Mesenteric fat pad (tissue), 1 donor: ENCODE measurements around the gene CD247. TPM values are rescaled to one million over a fixed set of nuclear protein-coding genes. Genes with fewer than 3 reads are reported as not detected.

Source experiments
- DNase-seq: peaks from one replicate; pipeline ENCODE4 v3.0.0-alpha.2; 2020; ENCODE audit warnings: low spot score
- total RNA-seq: library from RNA; stranded (reverse); fragmentation: NEBNext Ultra II Directional; extraction: Animal tissue kit (Norgen Biotek cat#: 25700); gene quantifications from one replicate; pipeline ENCODE4 v1.2.1, GENCODE V29; 2021
- donor health status: DM: yes; HTN: yes; CAD: no.

Gene CD247
- total RNA-seq, 1 donor from 2014 or later: 2.1 TPM

DNA sequence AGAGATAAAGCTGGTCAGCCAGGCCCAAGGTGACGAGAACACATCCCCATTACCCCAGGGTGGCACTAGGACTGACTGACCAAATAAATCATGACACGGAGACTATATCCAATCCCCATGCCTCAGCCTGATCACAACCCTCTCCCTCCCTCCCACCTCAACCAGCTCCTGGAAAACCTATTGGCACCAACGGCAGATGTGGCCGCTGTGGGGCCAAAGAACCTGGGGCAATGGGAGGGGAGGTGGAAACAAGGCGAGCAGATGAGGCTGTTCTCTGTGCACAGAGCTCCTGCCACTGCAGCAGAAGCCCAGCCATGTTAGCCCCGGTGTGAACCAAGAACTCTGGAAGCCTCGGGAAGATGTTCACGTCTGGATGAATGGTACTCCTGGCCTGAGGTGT, 77.6 kb downstream of the CD247 start:
- DNase-seq: no peak

DNA sequence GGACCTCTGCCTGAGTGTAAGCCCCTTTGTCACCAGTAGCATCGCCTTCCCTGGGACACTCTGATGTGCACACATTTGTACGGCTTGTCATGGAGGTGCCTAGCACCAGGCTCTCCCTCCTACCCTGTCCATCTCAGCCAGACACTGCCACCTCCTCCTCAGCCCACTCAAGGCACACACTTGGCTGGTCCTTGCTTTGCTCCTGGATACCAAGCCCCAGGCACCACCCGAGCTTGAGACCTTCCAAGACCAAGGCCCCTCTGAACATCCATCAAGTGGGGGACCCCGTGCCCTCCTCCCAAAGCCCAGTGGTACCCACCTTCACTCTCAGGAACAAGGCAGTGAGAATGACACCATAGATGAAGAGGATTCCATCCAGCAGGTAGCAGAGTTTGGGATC, 78.0 kb downstream of the CD247 start:
- no peak for DNase-seq

DNA sequence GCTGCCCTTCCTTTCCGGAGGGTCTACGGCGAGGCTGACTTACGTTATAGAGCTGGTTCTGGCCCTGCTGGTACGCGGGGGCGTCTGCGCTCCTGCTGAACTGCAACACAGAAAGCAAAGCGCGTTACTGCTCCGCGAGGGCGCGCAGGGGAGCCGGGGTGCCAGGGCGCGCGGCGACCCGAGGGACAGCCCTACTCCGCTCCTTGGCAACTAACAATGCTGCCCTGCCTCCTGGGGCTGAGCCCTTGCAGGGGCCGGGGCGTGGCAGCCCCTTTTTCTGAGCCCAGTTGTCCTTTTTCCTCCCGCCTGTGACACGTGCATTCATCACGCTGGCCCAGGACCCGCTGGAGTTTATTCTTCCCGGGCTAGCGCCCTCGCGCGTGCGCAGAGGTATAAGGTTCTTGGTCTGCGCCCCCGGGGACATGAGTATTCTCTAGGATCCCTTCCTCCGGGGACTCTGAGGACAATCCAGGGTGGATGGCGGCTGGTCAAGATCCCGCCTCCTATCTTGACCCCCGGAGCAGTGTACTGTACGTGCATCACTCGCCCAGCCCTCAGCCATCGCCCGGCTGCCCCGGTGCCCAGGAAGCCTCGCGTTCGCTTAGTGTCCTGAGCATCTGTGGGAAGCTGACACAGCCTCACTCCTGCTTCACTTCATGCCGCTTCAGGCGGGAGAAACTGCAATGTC, 78.9 kb downstream of the CD247 start:
- peak; percentile 84 for DNase-seq

DNA sequence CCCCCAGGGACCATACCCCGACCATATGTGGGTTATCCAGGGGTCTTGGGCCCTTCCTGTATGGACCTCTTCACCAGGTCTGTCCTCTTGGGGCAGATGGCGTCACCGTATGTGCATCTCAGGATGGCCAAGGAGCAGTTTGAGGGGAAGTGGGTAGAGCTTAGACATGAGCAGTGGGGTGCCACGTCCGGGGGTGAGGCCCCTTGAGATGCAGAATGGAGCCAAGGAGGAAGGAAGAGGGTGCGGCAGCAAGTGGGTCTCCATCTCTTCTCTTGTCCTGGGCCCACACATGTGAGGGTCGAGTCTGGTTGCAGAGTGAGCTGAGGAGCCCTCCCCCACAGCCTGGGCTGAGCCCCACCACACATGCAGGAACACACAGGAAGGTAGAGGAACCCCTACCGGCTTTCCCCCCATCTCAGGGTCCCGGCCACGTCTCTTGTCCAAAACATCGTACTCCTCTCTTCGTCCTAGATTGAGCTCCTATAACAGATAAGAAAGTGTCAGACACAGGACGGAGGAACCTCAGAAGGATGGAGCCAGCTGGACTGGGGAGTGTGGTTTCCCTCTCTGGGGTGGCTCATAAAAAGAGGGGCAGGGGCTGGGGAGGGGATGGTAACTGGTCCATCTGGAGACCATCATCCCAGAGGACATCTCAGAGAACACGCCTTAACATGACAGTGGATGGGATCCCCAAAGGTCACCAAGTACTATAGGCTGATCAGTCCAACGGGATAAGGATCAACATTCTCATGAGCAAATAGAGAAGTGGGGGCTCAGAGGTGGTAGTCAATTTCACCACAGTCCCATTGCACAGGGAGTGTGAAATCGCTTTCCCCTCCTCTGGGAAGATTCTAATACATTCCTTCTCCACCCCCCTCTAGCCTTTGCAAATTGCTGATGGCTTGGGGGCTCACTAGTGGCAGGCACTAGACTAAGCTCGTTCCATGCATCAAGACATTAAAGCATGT, 79.9 kb downstream of the CD247 start:
- peak; percentile 53 for DNase-seq

DNA sequence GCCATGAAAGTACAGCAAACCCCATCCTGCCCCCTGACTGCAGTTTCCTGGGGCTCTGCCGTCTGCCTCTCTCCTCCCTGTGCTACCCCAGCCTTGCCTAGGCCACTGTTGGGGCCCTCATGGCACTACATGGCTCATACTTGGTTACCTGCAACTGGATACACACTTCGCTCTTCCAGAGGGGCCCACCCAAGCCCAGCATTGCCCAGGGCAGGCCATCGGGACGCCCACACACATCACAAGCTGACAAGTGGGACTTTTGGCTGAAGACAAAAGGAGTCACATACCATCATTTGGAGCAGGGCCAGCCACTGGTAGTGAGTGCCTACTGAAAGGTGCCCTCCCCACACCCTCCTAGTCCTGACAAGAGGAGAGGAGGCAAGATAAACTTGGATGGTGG, 82.8 kb downstream of the CD247 start:
- DNase-seq: peak; percentile 57

DNA sequence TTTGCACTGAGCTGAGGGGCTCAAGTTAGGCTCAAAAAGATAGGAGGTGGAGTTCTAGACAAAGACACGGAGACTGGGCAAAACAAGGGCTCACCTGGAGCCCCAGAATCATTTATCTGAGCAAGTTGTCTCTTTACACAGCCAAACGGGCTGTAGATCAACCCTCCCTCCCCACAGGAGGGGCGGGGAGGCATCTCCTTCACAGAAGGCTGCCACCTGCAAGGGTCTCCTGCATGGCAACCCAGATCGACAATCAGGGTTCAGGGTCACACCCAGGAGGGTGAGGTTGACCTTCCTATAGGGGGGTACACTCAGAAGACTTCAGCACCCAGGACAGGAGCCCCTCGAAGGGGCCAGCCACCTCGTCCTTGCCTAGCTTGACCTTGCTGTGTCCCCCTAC, 84.0 kb downstream of the CD247 start:
- peak; percentile 83 for DNase-seq

DNA sequence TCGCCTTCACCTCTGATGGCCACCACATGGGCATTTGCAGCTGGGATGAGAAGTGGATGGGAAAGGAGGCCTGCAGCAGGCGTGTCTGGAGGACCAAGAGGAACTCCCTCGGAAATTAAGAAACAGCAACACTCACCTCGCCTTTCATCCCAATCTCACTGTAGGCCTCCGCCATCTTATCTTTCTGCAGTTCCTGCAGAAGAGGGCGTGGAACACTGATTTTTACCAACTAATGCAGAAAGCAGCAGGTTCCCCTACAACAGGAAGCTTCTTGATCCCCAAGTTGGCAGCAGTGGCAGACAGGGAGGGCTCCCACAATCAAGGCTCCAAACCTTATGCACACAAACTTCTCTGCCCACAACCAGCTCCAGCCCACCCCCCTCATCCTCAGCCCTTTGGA, 84.4 kb downstream of the CD247 start:
- DNase-seq: peak; percentile 47

DNA sequence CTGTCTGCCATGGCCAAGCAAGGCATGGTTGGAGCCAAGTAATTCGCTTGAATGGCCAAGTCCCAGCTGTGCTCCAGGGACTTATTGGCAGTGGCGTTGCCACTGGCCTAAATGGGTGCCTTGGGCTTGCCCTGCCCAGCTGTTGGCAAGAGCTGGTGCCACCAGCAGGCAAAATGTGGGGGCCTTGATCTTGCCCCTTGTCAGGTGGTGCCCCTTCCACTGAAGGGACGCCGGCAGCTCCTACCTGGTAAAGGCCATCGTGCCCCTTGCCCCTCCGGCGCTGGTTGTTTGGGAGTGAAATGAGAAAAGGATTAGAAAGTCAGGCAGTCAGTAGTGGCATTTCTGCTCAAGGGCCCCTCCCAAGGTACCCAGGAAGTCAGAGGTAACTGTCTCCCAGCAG, 85.5 kb downstream of the CD247 start:
- DNase-seq: peak; percentile 68

DNA sequence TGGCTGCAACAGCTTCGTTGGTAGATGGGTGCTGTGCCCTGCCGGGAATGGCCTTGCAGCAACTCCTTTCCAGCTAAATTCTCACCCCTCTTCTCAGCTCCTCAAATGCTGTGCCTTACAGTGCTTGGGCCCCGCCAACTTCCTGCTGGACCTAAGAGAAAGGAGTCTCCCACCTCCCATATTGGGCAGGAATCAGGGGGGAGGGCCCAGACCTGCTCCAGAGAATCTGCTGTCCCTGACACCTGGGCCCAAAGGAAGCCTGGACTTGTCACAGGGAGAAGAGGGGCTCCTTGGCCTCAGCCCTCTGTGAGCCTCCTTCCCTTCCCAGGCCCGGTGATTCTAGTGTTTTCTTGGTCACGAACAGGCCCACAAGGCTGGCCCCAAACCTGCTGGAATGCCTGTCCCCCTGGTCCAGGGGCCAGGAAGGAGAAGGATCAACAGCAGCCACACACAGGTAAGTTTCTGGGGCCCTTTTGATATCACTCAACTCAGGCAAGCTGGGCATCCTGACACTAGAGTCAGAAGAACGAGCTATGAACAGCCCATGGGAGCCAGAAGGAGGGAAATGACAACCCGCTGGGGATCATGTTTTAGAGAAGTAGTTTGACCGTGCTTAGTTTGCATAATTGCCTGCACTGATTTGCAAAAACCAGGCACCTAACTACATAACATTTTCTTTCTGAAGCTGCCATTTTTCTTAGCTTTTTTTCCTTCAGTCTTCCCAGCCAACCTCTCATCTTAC, 86.2 kb downstream of the CD247 start:
- peak; percentile 73 for DNase-seq

DNA sequence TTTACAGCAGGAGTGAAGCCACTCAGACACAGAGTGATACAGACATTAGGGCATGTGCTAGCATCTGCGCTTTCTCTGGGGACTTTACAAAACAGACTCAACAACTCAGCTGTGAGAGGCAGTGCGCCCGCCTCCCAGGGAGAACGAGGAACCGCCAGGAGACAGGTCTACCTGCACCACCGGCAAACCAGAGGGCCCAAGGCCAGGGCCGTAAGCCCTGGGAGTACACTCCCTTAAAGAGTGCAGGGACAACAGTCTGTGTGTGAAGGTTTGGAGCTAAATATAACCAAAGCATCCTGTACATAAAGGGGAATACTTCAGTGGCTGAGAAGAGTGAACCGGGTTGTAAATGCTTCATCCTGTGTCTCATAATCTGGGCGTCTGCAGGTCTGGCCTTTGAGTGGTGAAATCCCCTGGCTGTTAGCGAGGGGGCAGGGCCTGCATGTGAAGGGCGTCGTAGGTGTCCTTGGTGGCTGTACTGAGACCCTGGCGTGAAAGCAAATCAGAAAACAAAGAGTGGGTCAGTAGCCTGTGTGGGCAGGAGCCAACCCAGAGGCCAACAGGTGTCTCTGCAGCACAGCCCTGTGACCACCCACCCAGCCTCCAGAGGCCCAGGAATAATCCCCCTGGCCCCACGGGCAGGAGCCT, 86.9 kb downstream of the CD247 start:
- DNase-seq: peak; percentile 68

DNA sequence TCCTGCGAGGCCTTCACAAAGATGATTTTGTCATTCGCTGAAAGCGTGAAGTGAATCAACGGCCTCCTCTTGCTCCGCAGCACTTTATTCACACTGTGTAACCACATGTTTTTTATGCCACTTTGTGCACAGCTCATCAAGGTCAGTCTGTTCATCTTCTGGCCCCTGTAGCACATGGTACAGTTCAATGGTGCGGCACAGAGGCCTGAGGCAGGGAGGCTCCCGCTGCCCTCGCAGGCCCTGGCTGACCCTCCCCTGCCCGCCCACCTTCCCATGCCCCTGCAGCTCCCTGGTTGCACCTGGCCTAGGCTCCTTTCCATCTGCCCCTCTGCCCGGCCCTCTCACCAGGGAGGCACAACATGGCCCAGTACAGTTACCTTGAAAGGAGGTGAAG, 87.5 kb downstream of the CD247 start:
- peak; percentile 83 for DNase-seq

DNA sequence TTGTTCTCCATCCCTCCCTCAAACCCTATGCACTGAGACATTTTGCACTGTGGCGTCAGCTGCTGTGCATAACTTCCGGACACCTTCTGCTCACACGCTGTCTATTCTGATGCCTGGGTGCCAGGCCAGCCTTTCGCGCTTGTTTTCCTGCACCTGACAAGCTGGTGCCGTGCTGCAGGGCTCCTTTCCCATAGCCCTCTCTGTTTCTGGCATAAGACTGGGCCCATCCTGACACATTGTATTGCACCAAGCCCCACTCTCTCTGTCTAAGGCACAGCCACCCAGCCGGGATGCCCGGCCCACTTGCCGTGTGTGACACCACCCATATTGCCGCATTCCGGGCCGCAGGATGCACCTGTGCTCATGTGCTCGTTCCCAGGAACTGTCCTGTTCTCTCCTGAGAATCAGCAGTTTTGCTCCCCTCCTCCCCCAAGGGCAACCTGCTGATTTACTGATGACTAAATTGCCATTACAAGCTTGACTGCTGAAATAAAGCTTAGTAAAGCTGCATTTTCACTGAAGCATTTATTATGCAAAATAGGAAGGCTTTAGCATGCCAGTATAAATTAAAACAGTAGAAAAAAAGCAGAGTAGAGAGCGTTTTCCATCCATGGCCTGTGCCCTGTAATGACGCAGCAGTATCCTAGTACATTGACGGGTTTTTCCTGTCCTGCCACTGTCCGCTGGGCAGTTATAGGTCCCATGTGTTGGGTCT, 88.0 kb downstream of the CD247 start:
- DNase-seq: peak; percentile 51

DNA sequence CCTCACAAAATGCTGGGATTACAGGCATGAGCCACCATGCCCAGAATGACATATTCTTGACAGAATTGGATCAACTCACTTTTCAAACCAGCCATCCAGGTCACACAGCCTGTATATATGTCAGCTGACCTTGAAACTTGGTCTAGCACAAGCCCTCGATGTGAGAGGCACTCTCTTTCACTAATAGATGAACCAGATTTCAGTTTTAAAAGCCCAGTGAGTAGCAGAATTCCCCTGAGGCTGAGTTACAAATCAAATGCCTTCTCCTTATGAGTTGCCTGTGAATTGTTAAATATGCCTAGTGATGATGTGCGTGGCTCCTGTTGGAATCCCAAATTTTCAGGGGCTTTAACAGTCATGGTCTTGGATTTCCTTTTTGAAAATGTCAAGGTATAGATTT, 88.7 kb downstream of the CD247 start:
- no peak for DNase-seq

DNA sequence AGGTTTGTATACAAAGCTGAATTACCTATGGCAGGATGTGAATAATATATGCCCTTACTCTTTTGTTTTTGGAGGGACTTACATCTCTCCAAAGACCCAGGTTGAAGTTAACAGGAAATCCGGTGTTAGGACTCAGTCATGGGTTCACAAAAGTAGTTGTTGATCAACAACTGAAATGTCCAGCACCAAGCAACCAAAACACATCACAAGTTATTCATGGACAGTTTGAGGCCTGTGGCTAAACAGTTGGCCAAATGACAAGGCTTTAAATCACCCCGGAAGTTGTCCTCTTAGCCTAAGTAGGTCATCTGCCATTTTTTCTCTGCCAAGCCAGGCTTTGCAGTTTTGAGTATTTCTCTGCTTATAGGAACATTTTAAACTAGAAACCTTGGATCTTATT, 89.9 kb downstream of the CD247 start:
- no peak for DNase-seq

DNA sequence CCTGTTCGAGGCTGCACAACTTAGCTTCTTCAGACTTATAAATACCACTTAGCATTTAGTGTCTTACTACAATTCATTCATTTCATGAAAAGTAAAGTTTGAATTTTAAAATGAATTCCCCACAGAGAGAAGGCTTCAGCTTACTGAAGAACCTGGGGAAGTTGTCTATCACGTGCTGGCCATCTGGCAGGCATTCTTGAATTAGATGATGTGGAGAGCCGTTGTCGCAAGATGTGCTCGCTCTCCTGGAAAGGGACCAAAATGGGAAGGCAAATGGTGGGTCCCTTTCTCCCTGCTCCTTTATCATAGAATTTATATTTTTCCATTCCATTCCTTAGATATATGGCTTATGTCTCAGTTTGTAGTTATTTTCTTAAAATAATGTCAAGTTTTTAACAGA, 90.5 kb downstream of the CD247 start:
- DNase-seq: no peak

DNA sequence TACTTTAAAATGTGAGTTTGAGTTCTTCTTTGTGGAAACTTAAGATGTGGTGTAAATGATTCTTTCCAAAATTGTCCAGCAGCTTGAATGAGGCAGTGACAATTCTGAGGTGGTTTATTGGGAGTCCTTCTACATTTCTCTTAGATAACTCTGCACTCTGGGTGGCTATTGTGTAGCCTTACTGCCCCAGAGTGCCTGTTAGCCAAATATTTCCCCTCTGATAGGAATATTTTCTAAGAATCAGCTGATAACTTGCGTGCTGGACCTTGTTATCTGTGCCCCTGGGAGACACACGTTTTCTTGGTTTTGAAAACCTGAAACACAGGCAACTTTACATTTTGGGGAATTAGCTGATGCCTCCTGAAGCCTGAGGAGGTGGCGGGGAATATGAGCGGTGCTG, 91.6 kb downstream of the CD247 start:
- no peak for DNase-seq

DNA sequence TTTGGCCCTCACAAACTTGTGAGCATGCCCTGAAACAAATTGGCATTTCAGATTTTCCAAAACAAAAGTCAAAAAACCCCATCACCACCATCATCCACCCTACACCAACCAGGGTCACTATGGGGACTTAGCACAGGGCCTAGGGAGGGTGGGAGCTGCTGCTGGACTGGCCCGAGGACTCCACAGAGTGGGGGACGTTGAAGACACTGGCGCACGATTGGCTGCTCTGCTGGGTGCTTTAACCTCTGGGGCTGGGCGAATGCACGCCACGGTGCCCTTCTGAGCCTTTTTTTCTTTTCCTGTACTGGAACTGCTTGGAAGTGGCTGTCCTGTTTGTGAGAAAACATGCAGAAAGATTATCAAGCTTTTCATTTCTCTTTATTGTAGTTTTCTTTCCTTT, 92.8 kb downstream of the CD247 start:
- DNase-seq: no peak

DNA sequence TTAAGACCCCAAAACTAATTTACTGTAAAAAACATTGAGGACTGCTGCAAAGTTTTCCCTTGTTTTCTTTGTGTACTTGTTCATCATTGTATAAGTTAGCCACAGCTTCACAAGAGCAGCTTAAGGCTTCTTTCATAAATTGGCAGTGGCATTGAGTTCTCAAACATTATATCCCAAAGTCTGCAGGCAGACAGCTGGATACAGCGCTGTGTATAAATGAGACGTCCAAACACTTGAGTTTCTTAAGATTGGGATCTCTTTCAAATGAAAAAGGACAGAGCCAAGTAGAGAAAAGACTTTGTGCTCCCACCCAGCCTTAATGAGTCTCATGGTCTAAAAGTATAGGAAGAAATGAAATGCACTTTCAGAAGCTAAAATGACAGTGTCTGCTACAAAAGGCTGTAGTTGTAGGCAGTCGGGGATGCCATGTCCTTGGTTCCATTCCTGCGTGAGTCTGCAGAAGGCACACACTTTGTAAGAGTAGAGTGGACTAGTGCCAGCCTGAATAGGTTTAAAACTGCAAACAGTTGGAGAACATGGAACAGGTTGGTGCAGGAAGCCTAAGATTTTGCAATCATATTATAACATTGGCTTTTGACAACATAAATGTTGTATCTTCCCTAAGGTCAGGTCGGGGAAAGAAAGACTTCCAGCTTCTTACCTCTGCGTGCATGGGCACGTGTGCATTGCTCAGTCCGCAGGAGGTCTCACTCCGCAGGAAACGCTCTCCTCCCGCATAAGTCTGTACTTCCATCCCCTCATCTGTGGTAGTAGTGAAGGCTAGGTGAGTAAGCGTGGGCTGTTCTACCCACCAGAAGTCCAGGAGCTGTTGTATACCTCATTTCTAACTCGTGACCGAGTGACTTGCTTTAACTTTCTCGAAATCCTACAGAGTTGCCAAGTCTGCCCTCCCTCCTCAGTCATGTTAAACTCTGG, 94.4 kb downstream of the CD247 start:
- DNase-seq: peak; percentile 64

DNA sequence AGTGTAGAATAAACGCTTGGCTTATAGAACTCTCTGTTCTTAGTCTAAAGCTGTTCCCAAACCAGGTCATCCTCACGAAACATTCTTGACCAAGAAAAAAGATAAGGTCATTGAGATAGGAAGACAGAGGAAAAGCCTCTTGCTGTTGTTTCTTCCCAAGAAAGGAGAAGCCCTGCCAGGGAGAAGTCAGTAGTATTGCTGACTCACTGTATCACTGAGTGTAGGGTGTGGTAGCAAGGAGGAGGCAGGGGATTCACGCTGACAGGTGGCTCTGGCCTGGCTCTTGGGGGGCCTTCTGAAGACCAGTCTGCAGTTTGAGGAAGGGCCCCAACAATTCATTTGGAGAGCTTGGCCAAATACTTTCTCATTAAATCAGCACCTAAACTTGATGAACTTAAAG, 97.8 kb downstream of the CD247 start:
- DNase-seq: peak; percentile 60

DNA sequence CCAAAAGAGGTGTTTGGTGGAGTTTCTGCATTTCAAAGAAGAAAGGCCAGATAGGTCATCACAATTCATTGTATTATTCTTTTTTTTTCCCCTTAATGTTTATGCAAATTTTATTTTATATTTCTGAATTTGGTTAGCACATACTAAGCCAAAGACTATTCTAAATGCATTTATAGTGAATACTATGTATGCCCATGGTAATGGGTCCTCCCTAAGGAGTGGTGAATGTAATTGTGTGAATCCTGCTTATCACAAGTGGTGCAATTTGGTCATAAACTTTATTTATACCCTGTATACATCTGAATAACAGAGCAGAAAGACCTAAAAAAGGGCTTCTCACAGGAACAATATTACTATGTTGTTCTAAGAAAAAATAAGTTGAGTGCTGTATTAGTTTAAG, 99.1 kb downstream of the CD247 start:
- no peak for DNase-seq
